IMR-90 (cell line): ENCODE results near the gene PCGF5. TPM values are rescaled to one million over a fixed set of nuclear protein-coding genes. Genes with fewer than 3 reads are reported as not detected.

Experiments used
- ATAC-seq: fragments of 200-7000 bp; cut with Tn5 transposase; 2 replicates; pipeline ENCODE4 v1.9.1; 2020; ENCODE audit warnings: low read depth, mild to moderate bottlenecking, moderate library complexity
- BruUV-seq: library from RNA; stranded (reverse); fragments of 400-500 nt; replicated peaks from 2 replicates; lab custom pipeline; 2021; lab: Mats Ljungman, UMichigan
- CTCF ChIA-PET: fragments of 300-600 bp; formaldehyde crosslinking; extraction: SDS; loops from one replicate; lab custom pipeline; 2021; ENCODE audit warnings: antibody characterized with exemption; lab: Yijun Ruan, JAX
- POLR2A ChIA-PET: fragments of 300-600 bp; sonication (Branson Sonifier 250); formaldehyde crosslinking; loops from one replicate; lab custom pipeline; 2022; ENCODE audit warnings: antibody characterized with exemption; ENCODE audit not compliant: unreplicated experiment; lab: Charles Lee
- DNase-seq: peaks from one replicate; pipeline ENCODE4 v3.0.0; 2013
- H2AFZ ChIP-seq: replicated peaks from 2 replicates; pipeline ENCODE3; 2013; ENCODE audit warnings: low read length, mild to moderate bottlenecking; ENCODE audit not compliant: poor library complexity
- H2AK5ac ChIP-seq: 2 replicates; pipeline ENCODE4 v1.6.1; 2013; ENCODE audit warnings: low read depth, low read length, inconsistent platforms
- H2AK9ac ChIP-seq: replicated peaks from 2 replicates; pipeline ENCODE3; 2013; ENCODE audit warnings: mild to moderate bottlenecking, low read depth, low read length, moderate library complexity; ENCODE audit not compliant: poor library complexity
- H2BK120ac ChIP-seq: 2 replicates; pipeline ENCODE4 v1.6.1; 2013; ENCODE audit warnings: low read depth, low read length, inconsistent platforms
- H2BK15ac ChIP-seq: 3 replicates; pipeline ENCODE4 v1.6.1; 2013; ENCODE audit warnings: low read depth, low read length, inconsistent platforms
- H2BK20ac ChIP-seq: 2 replicates; pipeline ENCODE4 v1.6.1; 2013; ENCODE audit warnings: low read depth, mild to moderate bottlenecking, inconsistent platforms, low read length, moderate library complexity
- H2BK5ac ChIP-seq: 2 replicates; pipeline ENCODE4 v1.6.1; 2013; ENCODE audit warnings: mild to moderate bottlenecking, low read depth, low read length, inconsistent platforms; ENCODE audit not compliant: poor library complexity, severe bottlenecking
- H3K14ac ChIP-seq: replicated peaks from 2 replicates; pipeline ENCODE4 v1.6.1; 2013; ENCODE audit warnings: low read depth, low read length, inconsistent platforms
- H3K18ac ChIP-seq: 2 replicates; pipeline ENCODE4 v1.6.1; 2013; ENCODE audit warnings: low read depth, low read length, control low read depth
- H3K23ac ChIP-seq: 2 replicates; pipeline ENCODE4 v1.6.1; 2013; ENCODE audit warnings: low read depth, low read length, inconsistent platforms
- H3K27ac ChIP-seq: 2 replicates; pipeline ENCODE4 v1.5.1; 2013; ENCODE audit warnings: mild to moderate bottlenecking, control low read depth, low read length; ENCODE audit not compliant: insufficient read depth
- H3K27me3 ChIP-seq: 2 replicates; pipeline ENCODE4 v1.6.1; 2013; ENCODE audit warnings: low read length; ENCODE audit not compliant: control insufficient read depth, insufficient read depth
- H3K36me3 ChIP-seq: 2 replicates; pipeline ENCODE4 v1.6.1; 2013; ENCODE audit warnings: low read length, mixed read lengths; ENCODE audit not compliant: control insufficient read depth, insufficient read depth
- H3K4ac ChIP-seq: 2 replicates; pipeline ENCODE4 v1.6.1; 2013; ENCODE audit warnings: low read depth, low read length, inconsistent platforms
- H3K4me1 ChIP-seq: 2 replicates; pipeline ENCODE4 v1.6.1; 2013; ENCODE audit warnings: low read length, mixed read lengths; ENCODE audit not compliant: control insufficient read depth, insufficient read depth
- H3K4me2 ChIP-seq: 2 replicates; pipeline ENCODE4 v1.6.1; 2013; ENCODE audit warnings: low read depth, mild to moderate bottlenecking, control low read depth, low read length, moderate library complexity
- H3K4me3 ChIP-seq: 2 replicates; pipeline ENCODE4 v1.5.1; 2013; ENCODE audit warnings: low read depth, mild to moderate bottlenecking, control low read depth, low read length, moderate library complexity; ENCODE audit not compliant: insufficient read depth
- H3K56ac ChIP-seq: 2 replicates; pipeline ENCODE4 v1.6.1; 2013; ENCODE audit warnings: low read length, inconsistent platforms; ENCODE audit not compliant: insufficient read depth; ENCODE audit errors: extremely low read depth
- H3K79me1 ChIP-seq, 2 experiments: 2 replicates each; pipeline ENCODE4 v1.6.1; 2013; ENCODE audit warnings: low read length in 2 of 2, inconsistent platforms in 1 of 2, low read depth in 1 of 2
- H3K9ac ChIP-seq: 2 replicates; pipeline ENCODE4 v1.6.1; 2013; ENCODE audit warnings: low read depth, low read length, control low read depth
- H3K9me1 ChIP-seq: 2 replicates; pipeline ENCODE4 v1.6.1; 2013; ENCODE audit warnings: low read length, inconsistent platforms; ENCODE audit not compliant: insufficient read depth
- H3K9me3 ChIP-seq: 2 replicates; pipeline ENCODE4 v1.6.1; 2013; ENCODE audit warnings: low read length; ENCODE audit not compliant: control insufficient read depth, insufficient read depth
- H4K20me1 ChIP-seq: 2 replicates; pipeline ENCODE4 v1.6.1; 2013; ENCODE audit warnings: low read length, inconsistent platforms; ENCODE audit not compliant: insufficient read depth
- H4K5ac ChIP-seq: 2 replicates; pipeline ENCODE4 v1.6.1; 2013; ENCODE audit warnings: mild to moderate bottlenecking, low read depth, low read length, control low read depth
- H4K8ac ChIP-seq, 2 experiments: 2 replicates each; pipeline ENCODE4 v1.6.1; 2013; ENCODE audit warnings: low read depth in 2 of 2, low read length in 2 of 2, control low read depth in 1 of 2, inconsistent platforms in 1 of 2
- H4K91ac ChIP-seq: 2 replicates; pipeline ENCODE4 v1.6.1; 2013; ENCODE audit warnings: low read depth, low read length, inconsistent platforms; ENCODE audit not compliant: insufficient read depth
- BHLHE40 ChIP-seq: fragments of 150-350 bp; IDR thresholded peaks from 2 replicates; pipeline ENCODE4 v1.6.1; 2016; ENCODE audit warnings: mild to moderate bottlenecking, low read depth, low read length
- CEBPB ChIP-seq: IDR thresholded peaks from 2 replicates; pipeline ENCODE4 v1.6.1; 2012; ENCODE audit warnings: low read depth, low read length, improper control_type of control experiment
- CTCF ChIP-seq: conservative IDR thresholded peaks from 2 replicates; pipeline ENCODE4 v1.5.1; 2012; ENCODE audit warnings: mild to moderate bottlenecking, low read depth, low read length, improper control_type of control experiment
- ELK1 ChIP-seq: fragments of 150-350 bp; IDR thresholded peaks from 2 replicates; pipeline ENCODE4 v1.6.1; 2016; ENCODE audit warnings: low read depth, mild to moderate bottlenecking, low read length, moderate library complexity, borderline replicate concordance
- FOS ChIP-seq: fragments of 150-350 bp; IDR thresholded peaks from 2 replicates; pipeline ENCODE4 v1.6.1; 2016; ENCODE audit warnings: low read depth, low read length
- MAFK ChIP-seq: IDR thresholded peaks from 2 replicates; pipeline ENCODE4 v1.6.1; 2012; ENCODE audit warnings: low read depth, low read length, improper control_type of control experiment
- MAZ ChIP-seq: IDR thresholded peaks from 2 replicates; pipeline ENCODE4 v1.6.1; 2012; ENCODE audit warnings: low read depth, mild to moderate bottlenecking, low read length, improper control_type of control experiment, moderate library complexity, borderline replicate concordance
- NFE2L2 ChIP-seq: fragments of 150-350 bp; IDR thresholded peaks from 2 replicates; pipeline ENCODE4 v1.6.1; 2016; ENCODE audit warnings: low read depth, mild to moderate bottlenecking, low read length
- RAD21 ChIP-seq: IDR thresholded peaks from 2 replicates; pipeline ENCODE4 v1.6.1; 2012; ENCODE audit warnings: low read length, improper control_type of control experiment
- RCOR1 ChIP-seq: IDR thresholded peaks from 2 replicates; pipeline ENCODE4 v1.6.1; 2012; ENCODE audit warnings: mild to moderate bottlenecking, low read length, improper control_type of control experiment; ENCODE audit not compliant: insufficient replicate concordance
- RFX5 ChIP-seq: IDR thresholded peaks from 2 replicates; pipeline ENCODE4 v1.8.0; 2012; ENCODE audit warnings: low read depth, mild to moderate bottlenecking, low read length, moderate library complexity
- SMC3 ChIP-seq: fragments of 150-350 bp; IDR thresholded peaks from 2 replicates; pipeline ENCODE4 v1.6.1; 2016; ENCODE audit warnings: low read depth, mild to moderate bottlenecking, antibody characterized with exemption, low read length, moderate library complexity
- USF2 ChIP-seq: fragments of 150-350 bp; IDR thresholded peaks from 2 replicates; pipeline ENCODE4 v1.6.1; 2017; ENCODE audit warnings: mild to moderate bottlenecking, antibody characterized with exemption, low read length, low read depth
- WGBS, 2 experiments: methylation state at CpG; one replicate each; pipeline versions ENCODE4 v1.1.5 to v1.1.7; 2013; ENCODE audit warnings: missing lambda C conversion rate in 2 of 2; ENCODE audit not compliant: insufficient read length in 1 of 2; ENCODE audit errors: extremely low coverage in 2 of 2; 5-methylcytosine and 5-hydroxymethylcytosine counted together
- dilution Hi-C: fragments of 300-500 bp; cut with HindIII; formaldehyde crosslinking; loops from one replicate; pipeline ENCODE4 v1.14.3; 2018; ENCODE audit warnings: low sequenced_read_pairs; ENCODE audit not compliant: unreplicated experiment
- in situ Hi-C: fragments of 300-500 bp; cut with MboI; formaldehyde crosslinking; loops from 3 replicates; pipeline ENCODE4 v1.14.3; 2019; ENCODE audit warnings: low sequenced_read_pairs, inconsistent platforms, mixed read lengths
- intact Hi-C: fragments of 100-400 bp; cut with micrococcal nuclease; formaldehyde crosslinking; loops from 2 replicates; pipeline ENCODE4 v1.10.0; 2022
- polyA plus RNA-seq, 3 experiments: library from polyadenylated mRNA; depleted of rRNA; stranded (reverse); fragments of >200 nt; gene quantifications; 2 replicates each; pipeline ENCODE4 v1.2.3, GENCODE V29; 2012; ENCODE audit warnings: low replicate concordance in 1 of 3
- total RNA-seq: library from RNA; depleted of rRNA; stranded (reverse); fragments of >200 nt; gene quantifications from 2 replicates; pipeline ENCODE4 v1.2.3, GENCODE V29; 2012

The PCGF5 gene
- total and polyA plus RNA-seq, 2 of the 4 experiments (the other 2 are of a cell fraction): 9.0 to 18.1 TPM

DNA sequence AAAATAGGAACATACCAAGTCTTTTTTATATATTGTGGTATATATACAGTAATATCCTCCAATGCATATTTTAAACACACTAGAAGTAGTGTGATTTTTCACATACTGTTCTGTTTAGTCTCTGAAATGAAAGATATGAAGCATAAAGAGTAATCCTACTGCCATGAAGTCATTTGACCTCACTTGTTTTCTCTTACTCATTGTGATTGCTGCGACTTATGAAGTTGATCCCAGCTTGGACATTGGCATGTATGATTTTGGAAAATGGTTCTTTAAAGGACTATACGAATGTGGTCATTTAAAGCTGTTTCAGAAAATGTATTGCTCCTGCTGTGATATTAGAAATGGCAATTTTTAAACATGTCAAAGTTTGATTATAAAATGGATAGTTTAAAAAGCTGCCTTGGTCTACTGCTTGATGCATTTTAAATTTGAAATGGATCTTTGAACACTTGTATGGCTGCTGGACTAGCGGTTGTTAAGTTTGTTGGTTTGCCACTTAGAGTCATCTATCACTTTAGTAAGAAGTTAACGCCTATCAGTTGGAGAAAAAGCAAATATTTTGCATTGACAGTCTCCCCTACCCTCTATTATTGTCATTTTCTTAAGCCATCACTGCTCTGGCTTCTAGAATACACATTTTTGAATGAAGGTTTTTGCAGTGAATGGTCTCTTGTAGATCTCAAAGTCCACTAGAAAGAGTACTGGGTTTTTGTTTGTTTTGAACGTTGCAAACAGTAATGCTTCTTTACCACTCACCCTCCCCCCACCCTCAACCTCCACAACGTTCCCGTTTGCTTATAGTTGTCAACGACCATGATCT is 881 bp upstream of the PCGF5 start:
- intact Hi-C loops: loop anchor here (2.0 kb wide), 1 partner anchor 57 kb away; no protein-coding TSS in a partner anchor
- Histone ChIP-seq H4K8ac (no peak overlapping the region), H2AK5ac (no peak overlapping the region), H3K4me1 (peaks cover 8% of the 10 kb centered on the region), H3K79me1 (peaks cover 29 to 44% of the 10 kb centered on the region in 2 experiments), H2BK120ac (no peak overlapping the region), H3K14ac (no peak overlapping the region; the same call in 1 of the 2 replicates), H2BK15ac (no peak overlapping the region), H3K9me1 (0 out of 2 replicates have a peak, but pooled peaks cover 10% of the 10 kb centered on the region), H3K4me2 (peak overlapping the region; percentile 86), H4K20me1 (peaks cover 14% of the 10 kb centered on the region; the same call in 1 of the 2 replicates), H3K56ac (no peak overlapping the region), H3K27me3 (no peaks in the 10 kb centered on the region), H3K4me3 (peak overlapping the region; percentile 44; the same call in 1 of the 2 replicates), H3K9ac (no peak overlapping the region), H3K9me3 (no peaks in the 10 kb centered on the region), H3K27ac (no peak overlapping the region), H4K91ac (no peak overlapping the region), H3K4ac (no peak overlapping the region), H3K36me3 (no peaks in the 10 kb centered on the region), H2BK20ac (no peak overlapping the region), H2AFZ (peak overlapping the region; percentile 81), H3K18ac (no peak overlapping the region), H2AK9ac (peak overlapping the region; percentile 77), H2BK5ac (no peak overlapping the region), H3K23ac (no peak overlapping the region), H4K5ac (no peak overlapping the region)
- dilution Hi-C loops: no loop called here
- TF ChIP-seq USF2 (no peak), NFE2L2 (no peak), SMC3 (no peak), FOS (no peak), MAFK (no peak), CTCF (no peak), ELK1 (no peak), BHLHE40 (no peak), RAD21 (no peak), MAZ (no peak), RFX5 (no peak), CEBPB (no peak), RCOR1 (no peak)
- POLR2A ChIA-PET: interaction anchor here (0.6 kb wide), 2 partner anchors 31 to 68 kb away, joined by 3 to 5 read pairs; no protein-coding TSS in a partner anchor
- 25% methylated on average over 2 of the region's 8 CpGs; no CpG with 5 or more reads in 1 of the 2 experiments for WGBS, 2 experiments
- BruUV-seq: no TSS peak
- CTCF ChIA-PET: no interaction called here
- ATAC-seq: no peak
- in situ Hi-C loops: no loop called here
- peak; percentile 29 for DNase-seq
